OCI-LY7 (cell line): ENCODE results near the gene PFKL. TPM values are rescaled to one million over a fixed set of nuclear protein-coding genes. Genes with fewer than 3 reads are reported as not detected.

ENCODE experiments used
- BruUV-seq: library from RNA; stranded (reverse); fragments of 400-500 nt; replicated peaks from 2 replicates; lab custom pipeline; 2021; lab: Mats Ljungman, UMichigan
- CTCF ChIA-PET: fragments of 300-600 bp; sonication (Branson Sonifier 250); formaldehyde crosslinking; loops from one replicate; lab custom pipeline; 2022; ENCODE audit warnings: antibody characterized with exemption; ENCODE audit not compliant: unreplicated experiment; lab: Charles Lee
- POLR2A ChIA-PET: fragments of 300-600 bp; sonication (Branson Sonifier 250); formaldehyde crosslinking; loops from one replicate; lab custom pipeline; 2022; ENCODE audit warnings: antibody characterized with exemption; lab: Charles Lee
- DNase-seq: peaks from one replicate; pipeline ENCODE4 v3.0.0-alpha.2; 2015; ENCODE audit warnings: low spot score
- H2AFZ ChIP-seq: fragments of 200-600 bp; sonication (generic), shearing (Covaris generic); 2 replicates; pipeline ENCODE4 v1.6.1; 2014; ENCODE audit warnings: mild to moderate bottlenecking, antibody characterized with exemption, low read length, moderate library complexity
- H3K27ac ChIP-seq: fragments of 200-600 bp; sonication (generic); 2 replicates; pipeline ENCODE4 v1.5.1; 2014; ENCODE audit warnings: mixed run types, low read depth, mild to moderate bottlenecking, moderate library complexity, low read length, inconsistent platforms; ENCODE audit not compliant: poor library complexity, severe bottlenecking
- H3K36me3 ChIP-seq: fragments of 200-600 bp; sonication (generic); 2 replicates; pipeline ENCODE4 v1.6.1; 2014; ENCODE audit warnings: mild to moderate bottlenecking, antibody characterized with exemption, low read length, moderate library complexity, mixed read lengths; ENCODE audit not compliant: insufficient read depth
- H3K4me1 ChIP-seq: fragments of 200-600 bp; sonication (generic); 2 replicates; pipeline ENCODE4 v1.5.1; 2014; ENCODE audit warnings: mild to moderate bottlenecking, low read length; ENCODE audit not compliant: insufficient read depth, poor library complexity, severe bottlenecking
- H3K4me2 ChIP-seq: fragments of 200-600 bp; sonication (generic); 2 replicates; pipeline ENCODE4 v1.6.1; 2014; ENCODE audit warnings: mild to moderate bottlenecking, low read length
- H3K4me3 ChIP-seq: fragments of 200-600 bp; sonication (generic); 2 replicates; pipeline ENCODE4 v1.5.1; 2014; ENCODE audit warnings: mild to moderate bottlenecking, low read depth, low read length; ENCODE audit not compliant: poor library complexity, severe bottlenecking
- H3K79me2 ChIP-seq: fragments of 200-600 bp; sonication (generic); 2 replicates; pipeline ENCODE4 v1.6.1; 2016; ENCODE audit warnings: low read depth, mild to moderate bottlenecking, low read length, moderate library complexity, mixed read lengths; ENCODE audit not compliant: insufficient read depth
- H3K9me2 ChIP-seq: fragments of 200-600 bp; sonication (generic); 2 replicates; pipeline ENCODE4 v1.6.1; 2016; ENCODE audit warnings: mild to moderate bottlenecking, low read length, mixed read lengths; ENCODE audit not compliant: insufficient read depth
- H3K9me3 ChIP-seq: fragments of 200-600 bp; sonication (generic); 2 replicates; pipeline ENCODE4 v1.6.1; 2014; ENCODE audit warnings: mild to moderate bottlenecking, mixed run types, low read length, mixed read lengths
- H4K20me1 ChIP-seq: fragments of 200-600 bp; sonication (generic); 2 replicates; pipeline ENCODE4 v1.6.1; 2014; ENCODE audit warnings: mild to moderate bottlenecking, antibody characterized with exemption, low read length, moderate library complexity, mixed read lengths; ENCODE audit not compliant: insufficient read depth
- CTCF ChIP-seq: fragments of 200-600 bp; sonication (generic); conservative IDR thresholded peaks from 2 replicates; pipeline ENCODE4 v1.5.1; 2014; ENCODE audit warnings: mild to moderate bottlenecking, antibody characterized with exemption, low read length, moderate library complexity, mixed read lengths
- EZH2phosphoT487 ChIP-seq: fragments of 200-600 bp; sonication (generic); IDR thresholded peaks from 2 replicates; pipeline ENCODE4 v1.6.1; 2018; ENCODE audit warnings: low read depth, borderline replicate concordance, mild to moderate bottlenecking, mixed run types, antibody characterized with exemption, low read length, moderate library complexity, mixed read lengths
- intact Hi-C: fragments of 100-400 bp; cut with micrococcal nuclease; formaldehyde crosslinking; loops from one replicate; pipeline ENCODE4 v1.10.0; 2022; ENCODE audit not compliant: unreplicated experiment
- total RNA-seq, 2 experiments: library from RNA; depleted of rRNA in 1 of 2; stranded (reverse); fragments of >200 nt in 1 of 2; shearing (Covaris generic) in 1 of 2; gene quantifications; 2 replicates each; pipeline ENCODE4 v1.2.3, GENCODE V29; 2014 to 2022

The PFKL gene
- total RNA-seq, 2 experiments from 2014 or later = 102 to 128 TPM

GRCh38 chr21:44325386-44326271 lies 25.8 kb downstream of the PFKL start:
- Histone ChIP-seq H3K4me1 (no peaks in the 10 kb centered on the region), H3K36me3 (peaks cover 38% of the 10 kb centered on the region; the same call in 1 of the 2 replicates), H3K4me3 (no peak overlapping the region), H2AFZ (no peak overlapping the region), H3K9me2 (no peaks in the 10 kb centered on the region), H3K9me3 (no peaks in the 10 kb centered on the region), H4K20me1 (no peaks in the 10 kb centered on the region), H3K27ac (no peak overlapping the region), H3K79me2 (no peaks in the 10 kb centered on the region), H3K4me2 (no peak overlapping the region)
- ChIA-PET POLR2A (no interaction called here), CTCF (no interaction called here)
- DNase-seq = no peak
- TF ChIP-seq CTCF (no peak), EZH2phosphoT487 (no peak)
- no TSS peak for BruUV-seq
- intact Hi-C loops = no loop called here

GRCh38 chr21:44326272-44326647 lies 26.4 kb downstream of the PFKL start:
- no TSS peak for BruUV-seq
- no peak for DNase-seq
- POLR2A ChIA-PET = no interaction called here
- Histone ChIP-seq H3K4me2 (no peak overlapping the region), H3K9me2 (no peaks in the 10 kb centered on the region), H4K20me1 (no peaks in the 10 kb centered on the region), H3K4me3 (no peak overlapping the region), H3K36me3 (peaks cover 36% of the 10 kb centered on the region; the same call in 1 of the 2 replicates), H3K79me2 (no peaks in the 10 kb centered on the region), H2AFZ (no peak overlapping the region), H3K9me3 (no peaks in the 10 kb centered on the region), H3K27ac (no peak overlapping the region), H3K4me1 (no peaks in the 10 kb centered on the region)
- TF ChIP-seq CTCF (no peak), EZH2phosphoT487 (no peak)
- intact Hi-C loops = no loop called here
- CTCF ChIA-PET = interaction anchor here (0.6 kb wide), 1 partner anchor 399 kb away, joined by 5 read pairs; no protein-coding TSS in a partner anchor
